K562 (cell line): ENCODE results near the gene P2RX5. TPM values are rescaled to one million over a fixed set of nuclear protein-coding genes. Genes with fewer than 3 reads are reported as not detected.

Experiments used
- ATAC-seq: fragments of 200-7000 bp; cut with Tn5 transposase; 3 replicates; pipeline ENCODE4 v1.9.1; 2020; ENCODE audit warnings: moderate library complexity
- BruUV-seq: library from RNA; stranded (reverse); fragments of 400-500 nt; replicated peaks from 2 replicates; lab custom pipeline; 2021; lab: Mats Ljungman, UMichigan
- CTCF ChIA-PET: fragments of 300-600 bp; formaldehyde crosslinking; extraction: SDS; loops from one replicate; lab custom pipeline; 2021; ENCODE audit warnings: low intra/inter-chr PET ratio; lab: Yijun Ruan, JAX
- POLR2A ChIA-PET: fragments of 300-600, 350-650 bp; sonication (Branson Sonifier 250); formaldehyde crosslinking; extraction: SDS; loops from one replicate; lab custom pipeline; 2021; ENCODE audit warnings: antibody characterized with exemption, inconsistent platforms; lab: Yijun Ruan, JAX
- DNase-seq, 4 experiments: peaks; one replicate each; pipeline versions ENCODE4 v3.0.0 to v3.0.0-alpha.2; 2011 to 2018; ENCODE audit warnings: low spot score in 3 of 4, mixed read lengths in 3 of 4; ENCODE audit errors: extremely low read depth in 1 of 4
- FAIRE-seq: peaks from 2 replicates; lab custom pipeline; 2011; peaks lifted over from hg19 to GRCh38; lab: Jason Lieb, UNC
- H2AFZ ChIP-seq: 2 replicates; pipeline ENCODE4 v1.6.0; 2011; ENCODE audit warnings: low read depth, low read length, control low read depth, inconsistent platforms
- H3K27ac ChIP-seq: fragments of 200-600 bp; 3 replicates; pipeline ENCODE4 v1.8.0; 2011; ENCODE audit warnings: low read depth, mild to moderate bottlenecking, control low read depth, inconsistent platforms, low read length, moderate library complexity, mixed read lengths; ENCODE audit errors: extremely low read depth
- H3K27me3 ChIP-seq, 2 experiments: fragments of 300-600 bp in 1 of 2; 2 replicates in 1 of 2; 3 replicates in 1 of 2; pipeline versions ENCODE4 v1.6.0 to v1.8.0; 2011; ENCODE audit warnings: inconsistent platforms in 2 of 2, low read length in 2 of 2, mild to moderate bottlenecking in 1 of 2, mixed read lengths in 1 of 2, moderate library complexity in 1 of 2; ENCODE audit not compliant: control insufficient read depth in 2 of 2, insufficient read depth in 2 of 2
- H3K36me3 ChIP-seq: fragments of 300-600 bp; 3 replicates; pipeline ENCODE4 v1.8.0; 2011; ENCODE audit warnings: mild to moderate bottlenecking, low read length, inconsistent platforms; ENCODE audit not compliant: control insufficient read depth, insufficient read depth
- H3K4me1 ChIP-seq, 2 experiments: fragments of 200-600 bp in 1 of 2; replicated peaks in 1 of 2; 2 replicates in 1 of 2; 3 replicates in 1 of 2; pipeline versions ENCODE4 v1.5.1 to v1.8.0; 2011; ENCODE audit warnings: inconsistent platforms in 2 of 2, low read length in 2 of 2, mild to moderate bottlenecking in 1 of 2, mixed read lengths in 1 of 2, moderate library complexity in 1 of 2; ENCODE audit not compliant: control insufficient read depth in 2 of 2, insufficient read depth in 2 of 2
- H3K4me2 ChIP-seq: 2 replicates; pipeline ENCODE4 v1.6.1; 2011; ENCODE audit warnings: low read length, control low read depth, inconsistent platforms, mixed read lengths; ENCODE audit not compliant: insufficient read depth
- H3K4me3 ChIP-seq: fragments of 200-600 bp; sonication (generic), shearing (Covaris generic); 2 replicates; pipeline ENCODE4 v1.5.1; 2016; ENCODE audit warnings: control low read depth, inconsistent platforms
- H3K79me2 ChIP-seq: fragments of 200-600 bp; 3 replicates; pipeline ENCODE4 v1.8.0; 2011; ENCODE audit warnings: low read length, inconsistent platforms; ENCODE audit not compliant: control insufficient read depth, insufficient read depth
- H3K9ac ChIP-seq, 2 experiments: 2 replicates each; pipeline versions ENCODE4 v1.6.0 to v1.6.1; 2011; ENCODE audit warnings: low read depth in 2 of 2, low read length in 2 of 2, control low read depth in 1 of 2, inconsistent platforms in 1 of 2, mild to moderate bottlenecking in 1 of 2, mixed read lengths in 1 of 2; ENCODE audit not compliant: insufficient read depth in 1 of 2
- H3K9me1 ChIP-seq: one replicate; pipeline ENCODE4 v1.6.0; 2011; ENCODE audit warnings: inconsistent platforms, mild to moderate bottlenecking, low read length, moderate library complexity; ENCODE audit not compliant: control insufficient read depth, insufficient read depth
- H3K9me3 ChIP-seq: replicated peaks from 2 replicates; pipeline ENCODE4 v1.5.1; 2011; ENCODE audit warnings: low read depth, low read length, inconsistent platforms; ENCODE audit not compliant: control insufficient read depth, insufficient read depth
- H4K20me1 ChIP-seq: replicated peaks from 2 replicates; pipeline ENCODE4 v1.6.1; 2011; ENCODE audit warnings: low read length, inconsistent platforms, mixed read lengths; ENCODE audit not compliant: control insufficient read depth, insufficient read depth
- ETV5 ChIP-seq: sonication (generic); formaldehyde crosslinking; IDR thresholded peaks from 2 replicates; pipeline ENCODE4 v1.4.0; 2020; ENCODE audit warnings: low read depth, mild to moderate bottlenecking, missing genetic modification reagents
- FIP1L1 ChIP-seq: fragments of 200-400 bp; formaldehyde crosslinking; IDR thresholded peaks from 2 replicates; pipeline ENCODE4 v1.6.1; 2018; ENCODE audit warnings: mild to moderate bottlenecking, low read depth, low read length; ENCODE audit not compliant: poor library complexity, severe bottlenecking
- HEY1 ChIP-seq: fragments of 250-450 bp; sonication (Bioruptor Pico); IDR thresholded peaks from 2 replicates; pipeline ENCODE4 v1.5.0; 2020; ENCODE audit warnings: mild to moderate bottlenecking, moderate library complexity, borderline replicate concordance
- NBN ChIP-seq: fragments of 450-650 bp; IDR thresholded peaks from 2 replicates; pipeline ENCODE4 v1.6.1; 2016; ENCODE audit warnings: low read depth, mild to moderate bottlenecking
- NFRKB ChIP-seq: fragments of 450-650 bp; IDR thresholded peaks from 2 replicates; pipeline ENCODE4 v1.6.1; 2016; ENCODE audit warnings: low read depth
- SMAD4 ChIP-seq: fragments of 250-450 bp; sonication (Bioruptor Pico); conservative IDR thresholded peaks from 2 replicates; pipeline ENCODE4 v1.8.0; 2021; ENCODE audit warnings: inconsistent platforms, mild to moderate bottlenecking, moderate library complexity
- YY1 ChIP-seq, 3 experiments: IDR thresholded peaks; 2 replicates each; pipeline ENCODE4 v1.6.1; 2011; ENCODE audit warnings: low read length in 2 of 3, mild to moderate bottlenecking in 2 of 3, moderate library complexity in 2 of 3, borderline replicate concordance in 1 of 3, control low read depth in 1 of 3, low read depth in 1 of 3; ENCODE audit not compliant: insufficient read depth in 3 of 3, insufficient replicate concordance in 2 of 3, control insufficient read depth in 1 of 3, insufficient read length in 1 of 3; ENCODE audit errors: extremely low read depth in 1 of 3
- WGBS: fragments of 100-300 bp; shearing (Covaris generic); methylation state at CpG from one replicate; pipeline ENCODE4 v1.1.6; 2016; ENCODE audit warnings: low coverage, mixed read lengths; ENCODE audit not compliant: insufficient coverage; ENCODE audit errors: missing lambda C conversion rate; 5-methylcytosine and 5-hydroxymethylcytosine counted together
- in situ Hi-C: fragments of 300-500 bp; cut with MboI; formaldehyde crosslinking; loops from 4 replicates; pipeline ENCODE4 v1.15.0; 2018; ENCODE audit warnings: inconsistent platforms, mixed read lengths
- intact Hi-C: fragments of 100-400 bp; cut with micrococcal nuclease; formaldehyde crosslinking; loops from 2 replicates; pipeline ENCODE4 v1.14.2; 2022
- polyA plus RNA-seq, 8 experiments: library from polyadenylated mRNA; depleted of rRNA in 4 of 8; stranded (reverse) in 5 of 8; unstranded in 3 of 8; fragments of >200 nt; fragmentation: Nextera tagmentation in 2 of 8; fragmentation: Illumina TruSeq in 1 of 8; extraction: Ambion mirVana in 2 of 8; extraction: Trizol in 1 of 8; gene quantifications; 2 replicates each; pipeline versions ENCODE4 v1.2.1 to v1.2.3, GENCODE V29; 2011 to 2014; ENCODE audit warnings: inconsistent platforms in 1 of 8, missing spikeins in 1 of 8
- total RNA-seq, 7 experiments: library from RNA; depleted of rRNA in 6 of 7; stranded (reverse); fragments of >200 nt in 6 of 7; fragmentation: Illumina TruSeq in 2 of 7; extraction: Trizol in 2 of 7; gene quantifications; 2 replicates each; pipeline versions ENCODE4 v1.2.1 to v1.2.3, GENCODE V29; 2011 to 2021; ENCODE audit warnings: low replicate concordance in 1 of 7
- TF ChIP-seq, protein P1 (sequence below): fragments of 200-800 bp; sonication (Bioruptor generic); IDR thresholded peaks from 2 replicates; pipeline ENCODE4 v1.6.1; 2017; ENCODE audit warnings: missing genetic modification characterization, missing compliant biosample characterization
- TF ChIP-seq, protein P2 (sequence below): fragments of 250-450 bp; sonication (Bioruptor Pico); IDR thresholded peaks from 2 replicates; pipeline ENCODE4 v1.8.0; 2022; ENCODE audit warnings: inconsistent platforms
- TF ChIP-seq, protein P3 (sequence below): fragments of 150-350 bp; IDR thresholded peaks from 2 replicates; pipeline ENCODE4 v1.6.1; 2014; ENCODE audit warnings: low read depth, mild to moderate bottlenecking, low read length, borderline replicate concordance
- TF ChIP-seq, protein P4 (sequence below), 2 experiments: fragments of 450-650 bp in 1 of 2; sonication (generic) in 1 of 2; formaldehyde crosslinking; conservative IDR thresholded peaks; 2 replicates each; pipeline versions ENCODE4 v1.4.0 to v1.8.1; 2020 to 2022; ENCODE audit warnings: mild to moderate bottlenecking in 1 of 2, missing genetic modification reagents in 1 of 2

Gene P2RX5
- total and polyA plus RNA-seq, 9 of the 15 experiments (the other 6 are each of a cell fraction or from before 2014, with no cell fraction given), result 0.31 to 4.0 (median 1.3) TPM

DNA sequence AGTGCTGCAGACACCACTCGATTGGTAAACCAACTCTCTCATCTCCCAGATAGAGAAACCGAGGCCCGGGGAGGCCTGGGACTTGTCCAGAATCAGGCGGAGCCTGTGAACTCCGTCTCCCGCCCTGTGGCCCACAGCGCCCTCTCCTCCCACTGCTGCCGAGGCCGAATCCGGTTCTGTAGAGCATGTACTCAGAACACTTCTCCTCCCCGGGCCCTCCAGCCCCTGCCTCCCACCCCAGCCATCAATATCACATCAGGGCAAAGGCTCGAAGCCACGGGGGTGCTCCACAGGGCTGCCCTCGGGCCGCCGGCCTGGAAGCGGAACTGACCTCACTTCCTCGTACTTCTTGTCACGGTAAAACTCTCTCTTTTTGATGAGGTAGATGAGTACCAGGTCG, 14.4 kb downstream of the P2RX5 start:
- in situ Hi-C loops (loop anchor here (5.0 kb wide), 1 partner anchor 51 kb away; no protein-coding TSS in a partner anchor), intact Hi-C loops (loop anchor here (10.0 kb wide), 1 partner anchor 637 kb away; no protein-coding TSS in a partner anchor)
- Histone ChIP-seq H3K4me3 (no peak overlapping the region), H3K9me1 (no peaks in the 10 kb centered on the region), H3K79me2 (no peaks in the 10 kb centered on the region), H3K36me3 (no peaks in the 10 kb centered on the region), H3K4me2 (no peak overlapping the region), H3K4me1 (peaks cover 0 to 23% of the 10 kb centered on the region in 2 experiments; a peak in 2 of 5 replicates), H3K9me3 (no peaks in the 10 kb centered on the region), H4K20me1 (no peaks in the 10 kb centered on the region), H3K27ac (no peak overlapping the region), H3K9ac (no peak overlapping the region), H2AFZ (no peak overlapping the region), H3K27me3 (peaks cover 0 to 17% of the 10 kb centered on the region in 2 experiments; a peak in 2 of 5 replicates)
- POLR2A ChIA-PET, result no interaction called here
- WGBS, result 19% methylated on average over 15 of the region's 20 CpGs
- TF ChIP-seq, protein P1, sequence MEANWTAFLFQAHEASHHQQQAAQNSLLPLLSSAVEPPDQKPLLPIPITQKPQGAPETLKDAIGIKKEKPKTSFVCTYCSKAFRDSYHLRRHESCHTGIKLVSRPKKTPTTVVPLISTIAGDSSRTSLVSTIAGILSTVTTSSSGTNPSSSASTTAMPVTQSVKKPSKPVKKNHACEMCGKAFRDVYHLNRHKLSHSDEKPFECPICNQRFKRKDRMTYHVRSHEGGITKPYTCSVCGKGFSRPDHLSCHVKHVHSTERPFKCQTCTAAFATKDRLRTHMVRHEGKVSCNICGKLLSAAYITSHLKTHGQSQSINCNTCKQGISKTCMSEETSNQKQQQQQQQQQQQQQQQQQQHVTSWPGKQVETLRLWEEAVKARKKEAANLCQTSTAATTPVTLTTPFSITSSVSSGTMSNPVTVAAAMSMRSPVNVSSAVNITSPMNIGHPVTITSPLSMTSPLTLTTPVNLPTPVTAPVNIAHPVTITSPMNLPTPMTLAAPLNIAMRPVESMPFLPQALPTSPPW, result no peak
- TF ChIP-seq YY1 (IDR thresholded peaks at IDR 0.05; ENCODE audit: borderline replicate concordance in 1 of 3, control insufficient read depth in 1 of 3, extremely low read depth in 1 of 3, insufficient read depth in 3 of 3, insufficient read length in 1 of 3, insufficient replicate concordance in 2 of 3, low read depth in 1 of 3, low read length in 2 of 3) (no peak), SMAD4 (CRISPR knock-in tag) (no peak), HEY1 (CRISPR knock-in tag) (no peak), NBN (no peak), ETV5 (CRISPR knock-in tag) (no peak), NFRKB (no peak), FIP1L1 (no peak)
- TF ChIP-seq, protein P2, sequence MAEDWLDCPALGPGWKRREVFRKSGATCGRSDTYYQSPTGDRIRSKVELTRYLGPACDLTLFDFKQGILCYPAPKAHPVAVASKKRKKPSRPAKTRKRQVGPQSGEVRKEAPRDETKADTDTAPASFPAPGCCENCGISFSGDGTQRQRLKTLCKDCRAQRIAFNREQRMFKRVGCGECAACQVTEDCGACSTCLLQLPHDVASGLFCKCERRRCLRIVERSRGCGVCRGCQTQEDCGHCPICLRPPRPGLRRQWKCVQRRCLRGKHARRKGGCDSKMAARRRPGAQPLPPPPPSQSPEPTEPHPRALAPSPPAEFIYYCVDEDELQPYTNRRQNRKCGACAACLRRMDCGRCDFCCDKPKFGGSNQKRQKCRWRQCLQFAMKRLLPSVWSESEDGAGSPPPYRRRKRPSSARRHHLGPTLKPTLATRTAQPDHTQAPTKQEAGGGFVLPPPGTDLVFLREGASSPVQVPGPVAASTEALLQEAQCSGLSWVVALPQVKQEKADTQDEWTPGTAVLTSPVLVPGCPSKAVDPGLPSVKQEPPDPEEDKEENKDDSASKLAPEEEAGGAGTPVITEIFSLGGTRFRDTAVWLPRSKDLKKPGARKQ (CRISPR knock-in tag), result no peak
- TF ChIP-seq, protein P3, sequence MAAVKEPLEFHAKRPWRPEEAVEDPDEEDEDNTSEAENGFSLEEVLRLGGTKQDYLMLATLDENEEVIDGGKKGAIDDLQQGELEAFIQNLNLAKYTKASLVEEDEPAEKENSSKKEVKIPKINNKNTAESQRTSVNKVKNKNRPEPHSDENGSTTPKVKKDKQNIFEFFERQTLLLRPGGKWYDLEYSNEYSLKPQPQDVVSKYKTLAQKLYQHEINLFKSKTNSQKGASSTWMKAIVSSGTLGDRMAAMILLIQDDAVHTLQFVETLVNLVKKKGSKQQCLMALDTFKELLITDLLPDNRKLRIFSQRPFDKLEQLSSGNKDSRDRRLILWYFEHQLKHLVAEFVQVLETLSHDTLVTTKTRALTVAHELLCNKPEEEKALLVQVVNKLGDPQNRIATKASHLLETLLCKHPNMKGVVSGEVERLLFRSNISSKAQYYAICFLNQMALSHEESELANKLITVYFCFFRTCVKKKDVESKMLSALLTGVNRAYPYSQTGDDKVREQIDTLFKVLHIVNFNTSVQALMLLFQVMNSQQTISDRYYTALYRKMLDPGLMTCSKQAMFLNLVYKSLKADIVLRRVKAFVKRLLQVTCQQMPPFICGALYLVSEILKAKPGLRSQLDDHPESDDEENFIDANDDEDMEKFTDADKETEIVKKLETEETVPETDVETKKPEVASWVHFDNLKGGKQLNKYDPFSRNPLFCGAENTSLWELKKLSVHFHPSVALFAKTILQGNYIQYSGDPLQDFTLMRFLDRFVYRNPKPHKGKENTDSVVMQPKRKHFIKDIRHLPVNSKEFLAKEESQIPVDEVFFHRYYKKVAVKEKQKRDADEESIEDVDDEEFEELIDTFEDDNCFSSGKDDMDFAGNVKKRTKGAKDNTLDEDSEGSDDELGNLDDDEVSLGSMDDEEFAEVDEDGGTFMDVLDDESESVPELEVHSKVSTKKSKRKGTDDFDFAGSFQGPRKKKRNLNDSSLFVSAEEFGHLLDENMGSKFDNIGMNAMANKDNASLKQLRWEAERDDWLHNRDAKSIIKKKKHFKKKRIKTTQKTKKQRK, result no peak
- TF ChIP-seq, protein P4, sequence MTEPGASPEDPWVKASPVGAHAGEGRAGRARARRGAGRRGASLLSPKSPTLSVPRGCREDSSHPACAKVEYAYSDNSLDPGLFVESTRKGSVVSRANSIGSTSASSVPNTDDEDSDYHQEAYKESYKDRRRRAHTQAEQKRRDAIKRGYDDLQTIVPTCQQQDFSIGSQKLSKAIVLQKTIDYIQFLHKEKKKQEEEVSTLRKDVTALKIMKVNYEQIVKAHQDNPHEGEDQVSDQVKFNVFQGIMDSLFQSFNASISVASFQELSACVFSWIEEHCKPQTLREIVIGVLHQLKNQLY (CRISPR knock-in tag; conservative IDR thresholded peaks at IDR 0.05), result no peak
- DNase-seq (no peak), ATAC-seq (no peak), FAIRE-seq (no peak)
- CTCF ChIA-PET, result interaction anchor here (1.1 kb wide), 1 partner anchor 146 kb away, joined by 3 read pairs; no protein-coding TSS in a partner anchor
- BruUV-seq, result no TSS peak
